ENCODE measurements around the gene METTL9.

METTL9 gene

DNA sequence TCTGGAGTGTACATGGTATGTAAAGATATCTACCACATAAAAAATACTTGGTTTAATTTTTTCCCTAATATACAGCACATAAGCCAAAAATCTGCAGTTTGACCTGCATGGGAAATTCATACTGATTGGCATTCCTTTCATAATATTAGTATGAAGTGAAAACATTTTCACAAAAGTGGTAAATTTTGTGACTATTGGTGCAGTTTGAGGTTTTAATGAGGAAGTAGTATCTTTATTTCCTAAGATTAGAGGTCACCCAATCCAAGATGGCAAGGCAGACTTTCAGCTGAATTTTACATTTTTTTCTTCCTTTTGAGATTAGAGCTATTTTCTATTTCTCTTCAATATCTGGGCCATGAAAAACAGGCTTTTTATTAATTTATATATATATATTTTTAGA, 21.2 kb downstream of the METTL9 start:
- Histone ChIP-seq H3K27me3 (ENCODE audit: low read length) (no peaks in the 10 kb centered on the region), H3K36me3 (ENCODE audit: low read length) (peaks cover 18% of the 10 kb centered on the region; the same call in 1 of the 2 replicates), H3K27ac (ENCODE audit: low read depth, low read length) (no peak overlapping the region), H3K79me2 (ENCODE audit: insufficient read depth, low read length) (peaks cover 10% of the 10 kb centered on the region), H2AFZ (ENCODE audit: low read depth, low read length, severe bottlenecking) (no peak overlapping the region), H3K9me3 (ENCODE audit: insufficient read depth, low read length) (no peaks in the 10 kb centered on the region), H3K9ac (ENCODE audit: low read length) (no peak overlapping the region), H3K9me2 (replicated peaks; ENCODE audit: insufficient read depth, low read length) (no peaks in the 10 kb centered on the region), H4K20me1 (ENCODE audit: low read depth, low read length) (no peaks in the 10 kb centered on the region), H3F3A (ENCODE audit: insufficient read depth) (no peaks in the 10 kb centered on the region), H3K4me3 (ENCODE audit: insufficient read depth, low read length, poor library complexity, severe bottlenecking) (no peak overlapping the region), H3K4me2 (ENCODE audit: low read depth, low read length, poor library complexity, severe bottlenecking) (no peak overlapping the region)
- no peak for TF ChIP-seq EZH2phosphoT487 (conservative IDR thresholded peaks at IDR 0.05; ENCODE audit: low read length)
- TF ChIP-seq, protein P1, sequence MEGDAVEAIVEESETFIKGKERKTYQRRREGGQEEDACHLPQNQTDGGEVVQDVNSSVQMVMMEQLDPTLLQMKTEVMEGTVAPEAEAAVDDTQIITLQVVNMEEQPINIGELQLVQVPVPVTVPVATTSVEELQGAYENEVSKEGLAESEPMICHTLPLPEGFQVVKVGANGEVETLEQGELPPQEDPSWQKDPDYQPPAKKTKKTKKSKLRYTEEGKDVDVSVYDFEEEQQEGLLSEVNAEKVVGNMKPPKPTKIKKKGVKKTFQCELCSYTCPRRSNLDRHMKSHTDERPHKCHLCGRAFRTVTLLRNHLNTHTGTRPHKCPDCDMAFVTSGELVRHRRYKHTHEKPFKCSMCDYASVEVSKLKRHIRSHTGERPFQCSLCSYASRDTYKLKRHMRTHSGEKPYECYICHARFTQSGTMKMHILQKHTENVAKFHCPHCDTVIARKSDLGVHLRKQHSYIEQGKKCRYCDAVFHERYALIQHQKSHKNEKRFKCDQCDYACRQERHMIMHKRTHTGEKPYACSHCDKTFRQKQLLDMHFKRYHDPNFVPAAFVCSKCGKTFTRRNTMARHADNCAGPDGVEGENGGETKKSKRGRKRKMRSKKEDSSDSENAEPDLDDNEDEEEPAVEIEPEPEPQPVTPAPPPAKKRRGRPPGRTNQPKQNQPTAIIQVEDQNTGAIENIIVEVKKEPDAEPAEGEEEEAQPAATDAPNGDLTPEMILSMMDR (IDR thresholded peaks at IDR 0.05; ENCODE audit: insufficient read depth, low read length, poor library complexity, severe bottlenecking), result no peak

DNA sequence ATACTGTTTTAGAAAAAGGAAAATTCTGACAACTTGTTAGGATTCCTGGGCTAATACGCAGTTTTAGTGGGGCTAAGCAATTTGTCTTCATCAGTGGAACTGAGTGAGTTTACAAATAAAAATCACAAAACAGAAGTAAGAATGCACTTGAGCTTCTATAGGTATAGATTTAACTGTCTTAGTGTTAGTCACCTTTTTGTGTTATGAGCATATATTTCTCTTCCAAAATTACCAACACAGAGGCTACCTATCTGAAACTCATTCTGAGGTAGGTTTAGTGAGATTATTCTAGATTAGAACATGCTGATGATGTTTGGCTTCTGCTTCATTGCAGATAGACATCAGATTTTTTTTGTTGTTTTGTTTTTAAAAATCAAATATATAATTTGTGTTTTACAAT, 23.2 kb downstream of the METTL9 start:
- Histone ChIP-seq H4K20me1 (ENCODE audit: low read depth, low read length) (no peaks in the 10 kb centered on the region), H3K4me2 (ENCODE audit: low read depth, low read length, poor library complexity, severe bottlenecking) (no peak overlapping the region)

DNA sequence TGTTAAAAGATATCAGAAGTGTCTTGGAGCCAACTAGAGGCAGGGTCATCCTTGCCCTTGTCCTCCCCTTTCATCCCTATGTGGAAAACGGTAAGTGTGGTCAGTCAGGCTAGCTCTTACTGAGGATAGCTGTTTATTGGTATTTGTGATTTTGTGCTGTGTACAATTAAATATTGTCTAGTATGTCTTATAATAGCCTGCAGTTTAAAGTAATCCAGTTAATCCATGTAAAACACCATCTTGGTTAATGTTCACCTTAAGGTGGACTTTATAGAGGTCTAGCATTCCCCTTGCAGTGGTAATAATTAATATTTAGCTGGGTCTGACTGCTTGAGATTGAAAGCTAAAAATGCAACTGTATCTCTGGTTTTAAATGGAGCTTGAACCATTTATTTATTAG, 25.6 kb downstream of the METTL9 start:
- TF ChIP-seq, protein P1 (IDR thresholded peaks at IDR 0.05; ENCODE audit: insufficient read depth, low read length, poor library complexity, severe bottlenecking), result no peak
- TF ChIP-seq EZH2phosphoT487 (conservative IDR thresholded peaks at IDR 0.05; ENCODE audit: low read length), result no peak
- H3K27ac ChIP-seq (ENCODE audit: low read depth, low read length), result no peak overlapping the region
- no peaks in the 10 kb centered on the region for H3K9me2 ChIP-seq (replicated peaks; ENCODE audit: insufficient read depth, low read length)
- H2AFZ ChIP-seq (ENCODE audit: low read depth, low read length, severe bottlenecking), result no peak overlapping the region
- no peaks in the 10 kb centered on the region for H3K79me2 ChIP-seq (ENCODE audit: insufficient read depth, low read length)
- no peak overlapping the region for H3K4me3 ChIP-seq (ENCODE audit: insufficient read depth, low read length, poor library complexity, severe bottlenecking)
- H3K9ac ChIP-seq (ENCODE audit: low read length), result no peak overlapping the region
- no peaks in the 10 kb centered on the region for H3K9me3 ChIP-seq (ENCODE audit: insufficient read depth, low read length)
- H3K27me3 ChIP-seq (ENCODE audit: low read length), result no peaks in the 10 kb centered on the region
- peaks cover 15% of the 10 kb centered on the region; the same call in 1 of the 2 replicates for H3K36me3 ChIP-seq (ENCODE audit: low read length)
- no peaks in the 10 kb centered on the region for H4K20me1 ChIP-seq (ENCODE audit: low read depth, low read length)
- no peaks in the 10 kb centered on the region for H3F3A ChIP-seq (ENCODE audit: insufficient read depth)
- H3K4me2 ChIP-seq (ENCODE audit: low read depth, low read length, poor library complexity, severe bottlenecking), result no peak overlapping the region

More for the DNA sequence above, 23.2 kb downstream of the METTL9 start:
- Histone ChIP-seq H3K9ac (ENCODE audit: low read length) (no peak overlapping the region), H3F3A (ENCODE audit: insufficient read depth) (no peaks in the 10 kb centered on the region), H3K27ac (ENCODE audit: low read depth, low read length) (no peak overlapping the region), H3K9me2 (replicated peaks; ENCODE audit: insufficient read depth, low read length) (no peaks in the 10 kb centered on the region), H3K79me2 (ENCODE audit: insufficient read depth, low read length) (no peaks in the 10 kb centered on the region), H3K36me3 (ENCODE audit: low read length) (peaks cover 18% of the 10 kb centered on the region; the same call in 1 of the 2 replicates), H2AFZ (ENCODE audit: low read depth, low read length, severe bottlenecking) (no peak overlapping the region), H3K4me3 (ENCODE audit: insufficient read depth, low read length, poor library complexity, severe bottlenecking) (no peak overlapping the region), H3K27me3 (ENCODE audit: low read length) (no peaks in the 10 kb centered on the region), H3K9me3 (ENCODE audit: insufficient read depth, low read length) (no peaks in the 10 kb centered on the region)
- TF ChIP-seq EZH2phosphoT487 (conservative IDR thresholded peaks at IDR 0.05; ENCODE audit: low read length), result no peak
- TF ChIP-seq, protein P1 (IDR thresholded peaks at IDR 0.05; ENCODE audit: insufficient read depth, low read length, poor library complexity, severe bottlenecking), result no peak
